Measurements from ENCODE around the gene HLA-E.

- TF ChIP-seq CTCF (conservative IDR thresholded peaks at IDR 0.05; ENCODE audit: low read depth, low read length) (no peak), EZH2 (IDR thresholded peaks at IDR 0.05; ENCODE audit: borderline replicate concordance, low read depth, low read length, poor library complexity, severe bottlenecking) (no peak)
Measured at GRCh38 chr6:30450548-30450908, 38.8 kb upstream of the HLA-E start.

Measured in A673 (cell line).